HG02623 (cell line): ENCODE results near the gene LHFPL2.

Experiments
- ATAC-seq: cut with Tn5 transposase; IDR thresholded peaks from one replicate; pipeline ENCODE4 v1.9.1; 2021; ENCODE audit warnings: moderate library complexity; ENCODE audit not compliant: unreplicated experiment

LHFPL2 gene

DNA sequence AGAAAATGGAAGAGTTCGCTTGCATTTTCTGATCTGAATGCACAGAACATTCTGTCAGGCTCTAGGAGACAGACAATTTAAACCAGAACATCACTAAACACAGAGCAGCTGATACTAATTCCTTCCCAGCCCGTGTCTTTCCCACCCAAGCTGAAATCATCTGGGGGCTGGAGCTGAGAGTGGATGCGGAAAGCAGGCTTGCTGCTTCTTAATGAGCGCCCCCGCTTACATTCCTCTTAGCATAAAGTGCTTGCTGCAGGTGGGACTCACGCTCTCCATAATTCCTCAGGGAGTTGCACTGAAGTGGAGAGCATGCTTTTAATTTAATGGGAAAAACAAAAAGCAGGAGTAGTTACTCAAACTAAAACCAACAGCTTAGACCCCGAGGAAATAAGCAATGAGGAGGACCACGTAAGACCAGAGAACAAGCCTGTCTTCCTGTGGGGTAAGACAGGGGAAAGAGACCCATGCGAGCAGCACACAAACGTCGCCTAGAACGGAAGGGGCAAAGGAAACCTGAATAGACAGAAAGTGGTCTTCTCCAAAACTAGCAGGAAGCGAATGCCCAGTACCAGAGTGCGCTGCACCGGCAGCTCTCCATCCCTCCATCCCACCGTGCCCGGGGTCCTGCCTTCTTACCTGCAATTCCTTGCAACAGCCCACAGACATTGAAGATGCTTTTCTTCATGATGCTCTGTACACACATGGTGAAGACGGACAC lies 139.3 kb downstream of the LHFPL2 start:
- ATAC-seq: no peak

DNA sequence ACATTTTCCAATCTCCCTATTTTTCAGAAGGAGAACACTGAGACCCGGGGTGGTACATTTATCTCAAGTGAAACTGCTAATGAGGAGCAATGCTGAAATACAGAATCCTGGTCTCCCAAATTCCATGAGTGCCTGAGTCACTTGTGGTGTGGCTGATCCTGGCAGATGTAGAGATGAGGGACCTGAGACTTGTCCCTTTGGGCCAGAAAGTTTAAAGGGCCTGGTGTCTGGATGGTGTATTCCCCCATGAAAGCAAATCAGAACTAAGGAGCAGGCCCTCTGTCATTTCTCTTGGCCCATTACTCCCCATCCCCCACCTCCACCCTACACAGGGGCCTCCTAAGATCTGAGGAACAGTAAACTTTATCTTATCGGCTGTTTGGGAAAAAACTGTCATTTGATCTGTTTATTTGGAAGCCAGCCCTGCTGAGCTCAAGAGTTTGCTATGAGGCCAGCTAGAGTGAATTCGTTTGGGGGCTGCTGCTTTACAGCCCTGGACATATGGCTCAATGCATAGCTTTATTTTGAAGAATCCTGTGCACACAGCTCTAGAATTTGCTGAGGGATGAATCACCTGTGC lies 140.3 kb downstream of the LHFPL2 start:
- ATAC-seq: no peak

GRCh38 chr5:78507531-78507930 lies 141.0 kb downstream of the LHFPL2 start:
- no peak for ATAC-seq

- no peak for ATAC-seq
Observed at GRCh38 chr5:78506261-78507024, 142.1 kb downstream of the LHFPL2 start.

DNA sequence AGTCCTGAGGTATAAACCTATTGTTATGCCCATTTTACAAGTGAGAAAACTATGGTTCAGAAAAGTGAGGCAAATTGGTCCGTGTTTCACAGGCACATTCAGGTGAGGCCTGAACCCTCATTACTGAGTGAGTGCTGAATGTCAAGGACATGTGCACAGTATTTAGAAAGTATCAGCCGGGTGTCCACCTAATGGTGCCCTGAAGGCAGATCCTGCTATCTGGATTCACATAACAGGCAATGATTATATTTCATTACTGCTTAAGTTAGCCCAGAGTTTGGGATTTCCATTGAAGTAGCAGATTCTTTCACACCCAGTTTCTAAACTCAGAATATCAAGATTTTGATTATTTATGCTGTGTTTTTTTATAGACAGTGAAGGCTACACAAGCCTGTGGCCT lies 142.7 kb downstream of the LHFPL2 start:
- no peak for ATAC-seq

DNA sequence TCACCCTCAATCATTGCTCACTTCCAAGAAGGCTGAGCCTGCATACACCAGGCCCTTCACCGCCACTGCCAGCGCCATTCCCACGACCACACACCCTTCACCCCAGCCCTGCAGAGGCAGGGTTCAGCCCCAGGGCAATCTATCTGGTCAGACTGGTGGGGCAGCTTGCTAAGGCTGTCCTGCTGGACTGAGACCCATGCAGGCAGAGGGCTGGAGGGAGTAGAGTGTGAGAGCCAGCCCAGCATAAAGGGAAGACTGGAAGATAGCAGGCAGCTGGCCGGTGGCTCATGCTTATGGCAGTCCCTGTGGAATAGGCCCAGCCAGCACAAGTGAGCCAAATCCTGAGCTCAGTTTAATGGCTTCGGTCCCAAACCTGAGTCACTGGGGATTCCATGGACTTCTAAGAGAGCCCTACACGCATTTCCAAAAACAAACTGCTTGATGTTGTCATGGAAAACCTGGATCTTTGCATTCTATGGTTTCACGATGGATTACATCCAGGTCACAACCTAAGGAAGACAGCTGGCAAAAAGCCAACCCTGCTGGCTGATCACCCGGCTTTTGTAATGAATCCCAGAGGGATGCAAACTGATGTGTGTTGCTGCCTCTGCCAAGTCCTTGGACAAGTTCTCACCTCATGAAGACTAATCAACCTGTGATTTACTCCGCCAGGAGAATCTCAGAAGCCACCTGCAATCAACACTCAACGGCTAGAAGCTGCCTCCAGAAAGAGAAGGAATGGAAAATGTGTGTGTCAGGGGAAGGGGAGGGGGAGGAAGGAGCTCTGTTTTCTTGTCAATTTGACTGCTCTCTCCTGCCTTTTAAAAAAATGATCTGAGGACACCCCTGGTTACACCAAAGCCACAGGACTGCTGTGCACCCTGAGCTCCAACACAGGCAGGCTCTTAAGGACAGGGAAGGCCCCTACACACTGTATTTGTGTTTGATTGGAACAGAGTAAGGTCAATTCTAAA lies 143.6 kb downstream of the LHFPL2 start:
- no peak for ATAC-seq

DNA sequence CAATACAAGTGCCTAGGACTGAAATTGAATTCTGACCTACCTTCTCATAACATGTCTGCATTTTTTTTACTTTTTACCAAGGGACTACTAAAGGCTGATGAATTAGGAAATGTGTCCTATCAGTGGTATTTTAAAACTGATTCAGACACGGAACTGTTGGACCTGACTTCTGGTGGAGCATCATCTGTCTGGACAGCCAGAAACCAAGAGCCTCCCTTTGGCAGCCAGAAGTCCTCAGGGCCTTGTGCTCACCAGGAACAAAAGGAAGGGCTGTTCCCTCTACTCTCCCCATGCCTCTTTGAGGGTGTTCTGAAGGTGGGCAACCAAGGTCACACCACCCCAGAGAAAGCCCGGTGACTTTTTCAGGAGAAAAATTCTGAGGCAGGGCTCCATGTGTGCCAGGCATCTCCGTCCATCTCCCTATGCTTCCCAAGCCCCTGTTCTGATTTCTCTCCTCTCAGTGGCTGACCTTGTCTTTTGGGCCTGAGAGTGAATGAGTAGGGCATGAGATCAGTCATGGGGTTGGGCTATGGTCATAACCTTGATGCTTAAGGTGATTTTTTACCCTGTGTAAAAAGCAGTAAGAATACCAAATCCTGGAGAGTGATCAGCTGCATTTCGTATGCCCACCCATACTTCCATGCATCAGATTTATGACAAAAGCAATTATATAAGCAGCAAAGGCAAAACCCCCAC lies 144.5 kb downstream of the LHFPL2 start:
- no peak for ATAC-seq

GRCh38 chr5:78501411-78502352 lies 146.9 kb downstream of the LHFPL2 start:
- ATAC-seq: no peak

DNA sequence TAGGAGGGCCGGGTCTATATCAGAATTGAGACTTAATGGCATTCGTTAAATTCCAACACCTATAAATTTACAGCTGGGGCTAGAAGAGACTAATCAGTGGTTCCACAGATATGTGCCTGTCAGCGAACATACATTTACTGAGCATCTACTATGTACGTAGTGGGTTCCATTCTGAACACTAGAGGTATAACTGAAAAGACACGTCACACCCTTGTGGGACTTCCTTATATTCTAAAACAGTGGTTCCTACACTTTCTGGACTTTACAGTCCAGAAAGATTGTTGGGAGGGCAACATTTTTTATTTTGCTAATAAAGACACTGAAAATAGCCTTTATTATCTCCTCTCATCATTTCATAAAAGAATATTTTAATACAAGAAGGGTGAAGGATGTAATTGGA lies 147.7 kb downstream of the LHFPL2 start:
- ATAC-seq: no peak

GRCh38 chr5:78500028-78500427 lies 148.5 kb downstream of the LHFPL2 start:
- no peak for ATAC-seq

GRCh38 chr5:78499485-78499884 lies 149.1 kb downstream of the LHFPL2 start:
- ATAC-seq: no peak

GRCh38 chr5:78497573-78498533 lies 150.7 kb downstream of the LHFPL2 start:
- no peak for ATAC-seq

GRCh38 chr5:78496373-78496772 lies 152.2 kb downstream of the LHFPL2 start:
- no peak for ATAC-seq

- no peak for ATAC-seq
Observed at GRCh38 chr5:78495800-78496199, 152.8 kb downstream of the LHFPL2 start.

DNA sequence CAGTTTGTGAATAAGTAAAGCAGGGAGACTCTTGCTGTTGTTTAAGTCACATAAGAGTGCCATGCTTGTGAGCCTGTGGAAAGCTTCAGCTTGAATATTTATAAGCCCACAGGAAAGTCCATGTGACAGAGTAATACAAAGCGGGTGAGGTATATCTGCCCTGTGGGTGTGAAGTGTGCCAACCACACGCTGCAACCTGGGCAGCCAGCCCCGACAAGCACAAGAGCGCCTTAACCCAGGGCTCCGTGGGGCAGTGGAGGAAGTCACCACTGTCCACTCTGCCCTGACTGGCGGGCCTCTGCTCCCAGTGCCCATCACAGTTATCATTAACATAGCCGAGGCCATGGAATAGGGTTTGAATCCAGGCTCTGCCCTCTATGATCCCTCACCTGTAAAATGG lies 155.9 kb downstream of the LHFPL2 start:
- ATAC-seq: no peak

- no peak for ATAC-seq
Observed at GRCh38 chr5:78492224-78492623, 156.3 kb downstream of the LHFPL2 start.

GRCh38 chr5:78490709-78491485 lies 157.7 kb downstream of the LHFPL2 start:
- ATAC-seq: no peak
